ENCODE results near the gene TIMM10.

Gene TIMM10

GRCh38 chr11:57504511-57504910 is 26.0 kb downstream of the TIMM10 start:
- DNase-seq (ENCODE audit: low read depth in 1 of 2, low spot score in 1 of 2) = no peak

GRCh38 chr11:57502870-57503269 is 27.7 kb downstream of the TIMM10 start:
- no peak for DNase-seq (ENCODE audit: low read depth in 1 of 2, low spot score in 1 of 2)

- no peak for DNase-seq (ENCODE audit: low read depth in 1 of 2, low spot score in 1 of 2)
Observed at GRCh38 chr11:57502376-57502775, 28.2 kb downstream of the TIMM10 start.

GRCh38 chr11:57501953-57502352 is 28.6 kb downstream of the TIMM10 start:
- DNase-seq (ENCODE audit: low read depth in 1 of 2, low spot score in 1 of 2) = no peak

- DNase-seq (ENCODE audit: low read depth in 1 of 2, low spot score in 1 of 2) = no peak
Observed at GRCh38 chr11:57500926-57501325, 29.6 kb downstream of the TIMM10 start.

DNA sequence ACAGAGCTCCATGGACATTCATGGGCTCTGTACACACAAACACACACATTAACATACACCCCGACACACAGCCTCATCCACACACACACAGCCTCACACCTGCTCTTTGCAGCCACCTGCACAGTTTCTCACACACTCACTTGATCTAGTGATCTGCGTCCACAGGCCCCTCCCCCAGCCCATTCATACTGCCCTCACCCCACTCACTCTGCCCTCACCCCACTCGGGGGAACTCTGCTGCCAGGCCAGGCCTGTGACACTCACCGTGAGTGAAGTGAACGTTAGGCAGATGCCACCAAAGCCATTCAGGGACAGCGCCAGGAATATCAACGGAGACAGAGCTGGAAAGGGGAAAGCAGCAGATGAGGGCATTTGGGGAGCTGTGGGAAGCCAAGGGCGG is 30.0 kb downstream of the TIMM10 start:
- no peak for DNase-seq (ENCODE audit: low read depth in 1 of 2, low spot score in 1 of 2)

DNA sequence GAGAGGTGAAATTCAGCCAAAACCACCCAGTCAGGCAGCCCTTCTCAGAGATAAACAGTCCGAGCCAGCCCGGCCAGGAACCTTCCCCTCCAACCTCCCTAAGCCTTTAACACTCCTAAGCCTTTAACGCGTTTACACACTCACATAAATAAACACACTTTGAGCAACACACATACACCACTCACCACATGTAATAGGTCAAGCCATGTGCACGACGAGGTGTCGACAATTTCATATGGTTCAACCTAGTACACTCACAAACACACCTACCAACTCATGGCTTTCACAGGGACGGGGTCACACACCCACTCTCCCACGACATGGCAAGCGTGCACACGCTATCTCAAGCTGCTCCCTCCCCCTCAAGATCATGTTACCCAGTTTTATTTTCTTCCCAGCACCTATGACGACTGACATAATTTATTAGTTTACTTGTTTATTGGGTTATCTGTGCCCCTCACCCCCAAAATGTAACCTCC is 30.5 kb downstream of the TIMM10 start:
- DNase-seq (ENCODE audit: low read depth in 1 of 2, low spot score in 1 of 2) = no peak

- no peak for DNase-seq (ENCODE audit: low read depth in 1 of 2, low spot score in 1 of 2)
Observed at GRCh38 chr11:57499413-57499982, 31.1 kb downstream of the TIMM10 start.

DNA sequence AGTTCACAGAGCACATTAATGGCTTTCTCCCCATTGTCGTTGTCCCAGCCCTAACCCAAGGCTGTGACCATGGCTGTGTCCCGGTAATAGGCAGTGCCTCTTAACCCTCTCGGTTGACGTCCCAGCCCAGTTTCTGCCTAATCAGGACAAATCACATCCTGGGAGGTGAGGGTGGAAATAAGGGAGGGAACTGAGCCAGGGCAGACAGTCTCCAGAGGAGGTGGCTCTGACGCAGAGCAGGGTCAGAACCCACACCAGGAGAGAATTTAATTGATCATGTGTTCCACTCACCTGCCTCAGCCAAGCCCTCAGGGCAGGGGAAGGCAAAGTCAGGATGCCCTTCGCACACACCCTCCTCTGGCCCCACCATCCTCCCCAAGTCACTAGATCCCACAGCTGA is 32.0 kb downstream of the TIMM10 start:
- no peak for DNase-seq (ENCODE audit: low read depth in 1 of 2, low spot score in 1 of 2)

DNA sequence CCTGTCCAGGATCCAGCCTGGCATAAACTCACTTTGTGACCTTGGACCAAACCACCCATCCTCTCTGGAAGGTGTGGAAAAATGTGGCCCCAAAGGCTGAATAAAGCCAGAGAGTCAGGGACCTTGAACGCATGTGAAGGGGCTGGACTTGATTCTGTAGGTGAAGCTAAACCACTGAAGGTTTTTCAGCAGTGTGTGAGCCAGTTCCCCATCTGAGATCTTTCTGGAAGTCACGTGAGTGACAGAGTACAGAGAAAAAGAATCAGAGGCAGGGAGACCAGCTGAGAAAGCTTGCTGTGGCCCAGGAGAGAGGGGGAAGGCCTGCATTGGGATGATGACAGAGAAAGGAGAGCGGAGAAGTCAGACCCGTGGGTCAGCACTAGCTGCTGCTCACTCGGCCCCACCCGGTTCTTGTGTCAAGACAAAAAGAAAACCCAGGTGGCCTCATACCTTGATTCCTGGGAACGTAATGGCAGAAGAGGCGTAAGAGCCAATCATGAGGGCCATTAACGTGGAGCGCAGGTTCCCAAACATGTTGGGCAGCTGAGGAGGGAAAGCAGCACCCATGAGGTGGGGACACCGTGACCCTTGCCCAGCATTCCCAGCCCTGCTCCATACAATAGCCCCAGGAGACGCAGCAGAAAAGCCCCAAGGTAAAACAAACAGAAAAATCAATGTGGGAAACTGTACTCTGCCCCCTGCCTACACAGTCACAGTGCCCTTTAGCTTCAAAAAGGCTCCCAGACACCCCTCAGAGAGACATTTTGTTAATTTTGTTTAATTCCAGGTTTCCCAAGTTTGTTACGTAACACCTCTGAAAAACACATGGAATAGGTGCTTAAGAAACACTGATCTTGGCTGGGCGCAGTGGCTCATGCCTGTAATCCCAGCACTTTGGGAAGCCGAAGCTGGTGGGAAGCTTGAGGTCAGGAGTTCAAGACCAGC is 33.0 kb downstream of the TIMM10 start:
- no peak for DNase-seq (ENCODE audit: low read depth in 1 of 2, low spot score in 1 of 2)

- no peak for DNase-seq (ENCODE audit: low read depth in 1 of 2, low spot score in 1 of 2)
Observed at GRCh38 chr11:57496109-57496820, 34.3 kb downstream of the TIMM10 start.

DNA sequence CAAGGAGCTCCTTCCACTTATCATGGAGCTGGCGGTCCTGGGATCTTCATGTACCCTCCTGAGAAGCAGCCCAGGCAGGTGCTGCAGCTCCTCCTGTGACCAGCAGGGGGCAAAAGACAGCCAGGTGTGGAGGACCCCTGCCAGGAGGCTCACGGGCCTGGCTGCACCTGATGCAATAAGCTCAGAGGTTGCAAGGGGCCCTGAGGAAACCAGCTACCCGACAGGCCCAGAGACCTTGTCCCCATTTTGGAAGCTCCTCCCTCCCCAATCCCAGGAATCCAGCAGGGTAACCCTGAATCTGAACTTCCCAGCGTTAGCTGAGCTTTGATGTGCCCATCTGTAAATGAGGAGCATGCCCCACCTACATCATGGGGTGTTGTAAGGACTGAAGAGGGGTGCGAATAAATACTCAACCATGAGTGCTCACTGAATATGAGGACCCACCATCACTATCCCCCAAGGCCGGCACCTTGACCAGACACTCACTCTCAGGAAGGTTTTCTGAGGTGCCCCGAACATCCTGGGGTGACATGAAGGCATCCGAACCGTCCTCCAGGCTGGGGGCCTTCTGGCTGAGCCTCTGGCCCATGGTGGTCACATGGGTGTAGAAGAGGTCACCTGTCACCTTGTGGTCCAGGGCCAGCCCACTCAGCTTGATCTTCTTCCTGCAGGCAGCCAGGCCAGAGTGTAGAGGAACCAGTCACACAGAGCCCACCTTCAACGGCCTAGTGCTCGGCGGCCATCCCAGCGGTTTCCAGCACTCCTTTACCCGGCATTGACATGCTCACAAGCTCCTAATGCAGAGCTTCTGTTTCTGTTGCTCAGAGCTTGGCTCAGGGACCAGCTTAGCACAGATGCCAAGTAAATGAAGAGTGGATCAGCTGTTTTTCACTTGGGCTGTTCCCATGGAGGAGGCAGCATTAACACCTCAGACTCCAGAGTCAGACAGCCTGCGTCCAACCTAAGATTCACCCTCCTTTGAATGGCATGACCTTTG is 36.7 kb downstream of the TIMM10 start:
- peak; percentile 61 to 68 for DNase-seq (ENCODE audit: low read depth in 1 of 2, low spot score in 1 of 2)

- DNase-seq (ENCODE audit: low read depth in 1 of 2, low spot score in 1 of 2) = no peak
Observed at GRCh38 chr11:57491371-57492061, 39.0 kb downstream of the TIMM10 start.

GRCh38 chr11:57490456-57491248 is 39.9 kb downstream of the TIMM10 start:
- DNase-seq (ENCODE audit: low read depth in 1 of 2, low spot score in 1 of 2) = no peak

GRCh38 chr11:57487920-57488659 is 42.5 kb downstream of the TIMM10 start:
- DNase-seq (ENCODE audit: low read depth in 1 of 2, low spot score in 1 of 2) = no peak

GRCh38 chr11:57487021-57487778 is 43.4 kb downstream of the TIMM10 start:
- DNase-seq (ENCODE audit: low read depth in 1 of 2, low spot score in 1 of 2) = no peak

DNA sequence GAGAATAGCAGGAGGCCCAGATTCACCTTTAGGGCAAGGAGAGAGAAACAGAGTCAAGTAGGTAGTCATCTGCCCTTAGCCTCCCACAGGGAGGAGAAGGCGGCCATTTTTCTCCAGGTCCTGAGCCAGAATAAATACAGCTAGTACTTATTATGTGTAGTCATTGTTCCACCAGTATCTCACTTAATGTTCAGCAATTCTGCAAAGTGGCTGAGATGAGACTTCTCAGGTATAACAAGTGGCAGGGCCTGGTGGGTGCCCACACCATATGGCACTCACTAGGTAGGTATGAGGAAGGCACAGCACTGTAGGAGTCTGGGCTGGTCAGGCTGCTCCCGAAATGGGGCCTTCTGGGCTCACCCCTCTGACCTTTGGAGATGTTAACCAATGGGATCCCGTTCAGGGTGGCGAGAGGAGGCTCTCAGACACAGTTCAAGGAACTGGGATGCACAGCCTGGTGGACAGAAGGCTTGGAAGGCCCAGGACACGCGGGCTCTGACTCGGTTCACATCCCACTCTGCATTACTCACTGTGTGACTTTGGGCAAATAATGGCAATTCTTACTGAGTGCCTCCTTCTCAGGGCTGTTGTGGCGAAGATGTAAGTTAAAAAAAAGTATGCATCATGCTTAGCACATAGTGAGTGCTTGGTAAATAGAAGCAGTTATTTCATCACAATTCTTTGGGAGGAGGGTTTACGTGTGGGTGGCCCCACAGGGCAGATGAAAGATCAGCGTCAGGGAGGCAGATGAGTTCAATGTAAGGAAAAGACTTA is 45.1 kb downstream of the TIMM10 start:
- no peak for DNase-seq (ENCODE audit: low read depth in 1 of 2, low spot score in 1 of 2)

Data from activated CD4-positive, alpha-beta T cell treated with anti-CD3 and anti-CD28 coated beads, Interleukin-2, amount 50 U/mL, for 24 hours (primary cell).